H54 (cell line): ENCODE data around the gene EVI5.

Source experiments
- DNase-seq: peaks from one replicate; pipeline ENCODE4 v3.0.0; 2011; ENCODE audit warnings: low spot score, mixed read lengths; ENCODE audit not compliant: insufficient read length
- FAIRE-seq: peaks from 3 replicates; lab custom pipeline; 2011; peaks lifted over from hg19 to GRCh38; lab: Jason Lieb, UNC
- POLR2A ChIP-seq: IDR thresholded peaks from 2 replicates; pipeline ENCODE4 v1.6.1; 2011; ENCODE audit warnings: low read depth, mild to moderate bottlenecking, low read length

EVI5 gene

GRCh38 chr1:92503926-92504285, 281.0 kb downstream of the EVI5 start:
- no peak for DNase-seq
- no peak for FAIRE-seq
- TF ChIP-seq POLR2A = no peak

- no peak for FAIRE-seq
- DNase-seq = no peak
- no peak for TF ChIP-seq POLR2A
Measured at GRCh38 chr1:92503043-92503925, 281.6 kb downstream of the EVI5 start.

GRCh38 chr1:92502247-92502646, 282.7 kb downstream of the EVI5 start:
- DNase-seq (no peak), FAIRE-seq (no peak)
- no peak for TF ChIP-seq POLR2A

- FAIRE-seq (no peak), DNase-seq (no peak)
- TF ChIP-seq POLR2A = no peak
Measured at GRCh38 chr1:92500552-92500951, 284.4 kb downstream of the EVI5 start.

GRCh38 chr1:92495392-92496063, 289.4 kb downstream of the EVI5 start:
- no peak for FAIRE-seq

GRCh38 chr1:92494485-92495141, 290.3 kb downstream of the EVI5 start:
- FAIRE-seq = no peak
- TF ChIP-seq POLR2A = no peak
- DNase-seq = no peak

More at GRCh38 chr1:92495392-92496063, 289.4 kb downstream of the EVI5 start:
- DNase-seq = no peak
- TF ChIP-seq POLR2A = no peak

- no peak for FAIRE-seq
Measured at GRCh38 chr1:92493139-92493538, 291.8 kb downstream of the EVI5 start.

GRCh38 chr1:92488832-92489231, 296.1 kb downstream of the EVI5 start:
- DNase-seq (no peak), FAIRE-seq (no peak)
- TF ChIP-seq POLR2A = no peak

More at GRCh38 chr1:92493139-92493538, 291.8 kb downstream of the EVI5 start:
- TF ChIP-seq POLR2A = no peak
- no peak for DNase-seq

- FAIRE-seq (no peak), DNase-seq (no peak)
- no peak for TF ChIP-seq POLR2A
Measured at GRCh38 chr1:92488416-92488815, 296.5 kb downstream of the EVI5 start.

DNA sequence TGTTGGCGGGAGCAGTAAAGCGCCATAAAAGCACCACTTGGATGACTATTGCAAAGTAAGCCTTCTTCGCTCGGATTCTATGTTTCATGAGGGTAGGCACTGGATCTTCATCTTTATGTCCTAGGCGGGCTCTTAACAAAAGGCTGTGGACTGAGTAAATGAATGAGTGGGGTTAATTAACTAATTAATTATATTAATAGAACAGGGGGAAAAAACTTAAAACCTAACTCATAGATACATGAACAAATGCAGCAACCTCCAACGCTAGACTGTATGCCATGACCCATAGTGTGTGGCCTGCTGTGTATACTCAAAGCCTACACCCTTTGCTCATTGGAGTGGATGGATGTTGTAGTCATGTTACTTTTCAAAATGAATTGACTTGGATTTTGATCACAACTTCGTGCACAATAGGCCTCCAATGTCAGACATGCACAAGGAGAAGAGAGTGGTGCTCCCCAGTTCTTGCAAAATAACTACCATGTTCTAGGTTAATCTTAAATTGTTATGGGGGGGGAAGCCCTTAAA, 297.8 kb downstream of the EVI5 start:
- no peak for DNase-seq
- TF ChIP-seq POLR2A = no peak
- no peak for FAIRE-seq

DNA sequence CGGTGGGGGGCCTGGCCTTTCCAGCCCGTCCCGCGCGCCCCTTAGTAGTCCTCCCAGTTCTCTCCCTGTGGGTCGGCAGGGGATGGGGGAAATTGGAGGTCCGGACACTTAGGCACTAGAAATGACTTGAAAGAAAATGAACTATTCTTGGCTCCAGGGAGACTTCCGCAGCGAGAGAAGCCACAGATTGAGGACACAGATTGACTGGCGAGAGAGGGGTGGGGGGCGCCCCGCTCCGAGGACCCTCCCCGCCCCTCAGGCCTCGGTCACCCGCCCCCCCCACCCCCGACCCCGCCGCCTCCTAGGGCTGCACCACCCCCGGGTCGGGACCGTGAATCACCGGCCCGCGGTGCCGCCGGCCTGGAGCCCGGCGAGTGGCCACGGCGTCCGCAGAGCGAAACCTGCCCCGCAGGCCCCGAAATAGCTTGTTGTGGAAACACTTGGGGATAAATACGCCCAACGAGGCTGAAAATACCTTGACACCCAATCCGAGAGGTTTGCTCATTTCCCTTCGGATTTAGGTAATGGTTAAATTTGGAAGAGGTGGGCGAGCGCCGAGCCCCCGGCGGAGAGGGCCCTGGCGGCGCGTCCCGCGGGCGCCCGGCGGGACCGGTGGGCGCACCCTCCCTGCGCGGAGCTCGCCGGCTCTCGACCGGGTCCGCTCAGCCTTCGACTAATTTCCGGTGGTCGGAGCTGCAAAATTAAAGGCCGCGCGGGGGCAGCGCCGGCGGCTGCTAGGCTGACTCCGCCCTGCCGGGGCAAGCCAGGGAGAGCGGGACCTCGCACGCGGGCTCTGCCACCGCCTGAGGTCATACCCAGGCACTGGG, 298.4 kb downstream of the EVI5 start, which contains the start of gene GFI1:
Gene GFI1, minus strand, starts transcription at position 675 of the 827 bp plus-strand sequence. CDS start 3,438 bp downstream, outside the sequence.
- TF ChIP-seq POLR2A = no peak
- DNase-seq (no peak), FAIRE-seq (no peak)

- DNase-seq = no peak
- no peak for TF ChIP-seq POLR2A
- no peak for FAIRE-seq
Measured at GRCh38 chr1:92485381-92486250, 299.3 kb downstream of the EVI5 start.
